ENCODE results near the gene DHX58. TPM values are rescaled to one million over a fixed set of nuclear protein-coding genes. Genes with fewer than 3 reads are reported as not detected.

DHX58 gene
- 7.2 and 10.9 TPM in 2 replicates for total RNA-seq

DNA sequence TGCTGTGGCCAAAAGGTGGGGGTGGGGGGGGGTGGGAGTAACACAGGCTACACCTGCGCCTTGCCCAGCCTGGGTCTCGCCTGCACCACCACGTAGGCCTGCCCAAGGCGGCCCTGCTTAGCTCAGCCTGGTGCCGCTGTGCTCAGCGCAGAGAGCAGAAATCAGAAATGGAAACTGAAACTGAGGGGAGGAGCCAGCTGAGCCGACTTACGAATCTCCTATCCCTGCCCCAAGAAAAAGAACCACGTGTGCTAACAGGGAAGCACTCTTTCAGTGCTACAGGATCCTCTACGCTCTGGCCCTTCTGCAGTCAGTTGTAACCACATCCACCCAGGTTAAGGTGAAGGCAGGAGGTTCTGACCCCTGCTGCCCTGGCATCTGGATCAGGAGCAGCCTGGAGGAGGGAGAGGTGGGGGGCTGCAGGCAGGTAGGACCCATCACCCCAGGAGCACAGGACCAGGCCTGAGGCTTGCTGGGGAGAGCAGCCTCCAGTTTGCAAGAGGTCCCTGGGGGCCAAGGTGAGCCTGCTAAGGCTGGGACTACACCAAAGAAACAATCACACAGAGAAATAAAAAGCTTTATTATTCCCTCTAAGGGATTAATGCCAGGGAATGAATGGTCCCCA is at the start of gene DHX58:
Gene DHX58, minus strand, starts transcription at position 163 of the 625 bp plus-strand sequence. CDS start 822 bp downstream, outside the sequence.

GRCh38 chr17:42122371-42123303 is 10.1 kb upstream of the DHX58 start, which contains the start of gene HSPB9:
HSPB9 (plus strand) TSS chr17:42122804; CDS start chr17:42122851, 47 bp downstream.

DNA sequence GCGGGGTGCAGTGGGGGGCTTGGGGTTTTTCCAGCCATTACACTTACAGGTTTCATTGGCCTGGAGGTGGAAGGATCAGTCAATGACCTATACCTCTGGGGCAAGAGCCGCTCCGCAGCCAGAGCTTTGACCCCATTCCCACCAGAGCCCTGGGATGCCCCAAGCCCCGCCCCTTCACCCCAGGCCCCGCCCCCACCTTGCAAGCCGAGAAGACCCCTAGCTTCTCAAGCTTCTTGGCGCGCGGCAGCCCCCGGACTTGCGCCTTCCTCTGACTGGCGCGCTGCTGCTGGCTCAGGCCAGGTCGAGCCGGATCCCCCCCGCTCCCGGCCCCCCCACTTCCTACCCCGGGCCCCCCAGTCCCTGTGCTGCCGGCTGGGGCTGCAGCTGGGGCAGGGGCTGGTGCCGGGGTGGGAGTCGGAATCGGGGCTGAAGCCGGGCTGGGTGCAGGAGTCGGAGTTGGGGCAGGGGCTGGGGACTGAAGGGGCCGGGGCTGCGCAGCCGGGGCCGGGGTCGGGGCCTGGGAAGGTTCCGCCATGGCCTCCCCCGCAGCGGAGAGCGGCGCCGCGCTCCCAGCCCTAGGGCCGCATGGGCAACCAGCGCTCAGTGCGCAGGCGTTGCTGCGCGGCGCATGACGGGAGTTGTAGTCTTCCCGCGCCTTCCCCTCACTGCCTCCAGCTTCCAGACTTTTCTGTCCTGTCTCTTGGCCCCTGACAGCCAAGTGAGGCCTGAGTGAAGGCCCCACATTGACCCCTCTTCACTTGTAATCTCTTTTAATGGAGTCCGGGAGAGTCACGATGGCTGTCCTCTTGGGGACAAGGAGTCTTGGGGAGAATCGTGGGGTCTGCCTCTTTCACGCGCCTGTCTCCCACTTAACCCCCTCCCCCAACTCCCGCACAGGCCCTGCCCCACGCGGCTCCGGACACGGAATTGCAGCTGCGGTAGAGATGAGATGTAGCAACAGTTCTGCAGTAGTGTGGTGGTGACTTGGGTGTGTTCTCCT is 8.6 kb upstream of the DHX58 start, which contains the start of gene KAT2A:
Gene KAT2A, minus strand, starts transcription at position 598 of the 1,000 bp plus-strand sequence. Its CDS starts 63 bp downstream, at position 535.

DNA sequence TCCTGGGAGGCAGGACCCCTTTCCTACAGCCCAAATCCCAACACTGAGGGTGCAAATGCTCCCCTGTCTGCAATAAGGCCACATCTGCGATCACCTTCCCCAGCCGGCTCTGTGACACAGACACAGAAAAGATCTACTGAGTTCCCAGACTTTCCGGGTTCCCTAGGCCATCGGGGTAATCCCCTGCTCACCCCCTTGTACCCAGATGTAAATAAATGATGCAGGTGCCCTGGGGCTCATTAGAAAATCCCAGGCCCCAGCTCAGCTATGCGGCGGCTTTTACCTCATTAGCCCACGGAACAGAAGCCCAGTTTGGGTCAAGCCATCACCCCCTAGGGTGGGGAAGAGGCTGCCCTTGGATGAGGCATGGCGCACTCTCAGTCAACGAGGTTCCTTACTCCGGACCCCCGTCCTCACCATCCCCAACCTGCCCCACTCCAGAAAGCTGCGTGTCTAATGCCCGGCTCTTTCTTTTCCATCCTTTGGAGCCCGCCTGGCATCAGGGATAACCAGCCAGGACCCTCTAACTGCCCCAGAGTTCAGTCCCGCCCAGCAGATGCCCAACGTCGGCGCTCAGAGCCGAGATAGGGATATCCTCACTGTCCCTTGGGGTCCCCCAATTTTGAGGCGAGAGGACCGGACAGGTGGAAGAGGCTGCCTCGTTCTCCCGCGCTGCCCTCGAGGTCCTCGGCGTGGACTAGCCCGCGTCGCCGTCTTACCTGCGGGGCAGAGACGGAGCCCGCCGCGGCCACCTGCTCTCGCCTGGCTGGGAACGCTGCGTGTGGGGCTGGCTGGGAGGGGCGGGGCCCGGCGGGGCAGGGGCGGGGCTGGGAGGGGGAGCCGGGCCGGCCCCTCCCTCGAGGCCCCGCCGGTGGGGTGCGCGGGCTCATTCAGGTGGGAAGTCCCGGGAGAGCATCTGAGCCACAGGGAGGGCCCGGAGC is 14.6 kb downstream of the DHX58 start, which contains the start of gene ZNF385C:
Gene ZNF385C, minus strand, starts transcription at position 783 of the 941 bp plus-strand sequence. CDS start 35,417 bp downstream, outside the sequence.

Other genes starting within 250 kb of the DHX58 start
- 41.4 and 45.1 TPM in 2 replicates for gene KLHL11, start 247.3 kb downstream of the DHX58 start, total RNA-seq
- gene ACLY, start 193.8 kb downstream of the DHX58 start, total RNA-seq = 114 and 147 TPM in 2 replicates
- under 0.01 and 0.07 TPM in 2 replicates for gene ODAD4, start 182.1 kb downstream of the DHX58 start, total RNA-seq
- gene CNP, start 145.9 kb downstream of the DHX58 start, total RNA-seq = 27.3 and 39.7 TPM in 2 replicates
- gene DNAJC7, start 95.3 kb downstream of the DHX58 start, total RNA-seq = 51.3 and 72.0 TPM in 2 replicates
- 27.7 and 39.2 TPM in 2 replicates for gene NKIRAS2, start 92.6 kb downstream of the DHX58 start, total RNA-seq
- gene C17orf113, start 62.1 kb downstream of the DHX58 start, total RNA-seq = 0.64 and 0.68 TPM in 2 replicates
- gene ZNF385C, start 14.2 kb downstream of the DHX58 start, total RNA-seq = 0.34 and 0.43 TPM in 2 replicates
- gene KAT2A, start 8.7 kb upstream of the DHX58 start, total RNA-seq = 7.9 and 23.3 TPM in 2 replicates
- not detected in 2 replicates for gene HSPB9, start 10.1 kb upstream of the DHX58 start, total RNA-seq
- 70.7 and 97.2 TPM in 2 replicates for gene RAB5C, start 42.3 kb upstream of the DHX58 start, total RNA-seq
- gene KCNH4, start 68.4 kb upstream of the DHX58 start, total RNA-seq = not detected in 2 replicates
- not detected in 2 replicates for gene HCRT, start 72.7 kb upstream of the DHX58 start, total RNA-seq
- 3.8 and 11.4 TPM in 2 replicates for gene GHDC, start 81.8 kb upstream of the DHX58 start, total RNA-seq
- gene STAT5B, start 163.7 kb upstream of the DHX58 start, total RNA-seq = 14.0 and 18.5 TPM in 2 replicates
- gene STAT5A, start 175.8 kb upstream of the DHX58 start, total RNA-seq = 0.68 and 3.7 TPM in 2 replicates

Data from nasal cavity respiratory epithelium epithelial cell of viscerocranial mucosa (primary cell).